Memory B cell (primary cell): ENCODE measurements around the gene SEMA4B.
A peak's percentile ranks its signal among the peaks of the same experiment; 100 is the strongest.
"Not testable (repeated sequence)": the region's sequence is repeated elsewhere in the genome, so short reads cannot be mapped to it uniquely, and the experiment has no call there.

ENCODE experiments used
- ATAC-seq: fragments of 150-1000 bp; cut with Tn5 transposase; 2 replicates; pipeline ENCODE4 v1.10.0; 2021; ENCODE audit warnings: low read depth, mild to moderate bottlenecking, moderate library complexity
- DNase-seq, 2 donors: peaks; one replicate each; pipeline ENCODE4 v3.0.0; 2022; ENCODE audit warnings: low spot score in 2 of 2
- H3K27ac Mint-ChIP-seq: one replicate; pipeline ENCODE4 v1.8.0; 2022; ENCODE audit warnings: mild to moderate bottlenecking, moderate library complexity, mixed read lengths
- H3K27me3 Mint-ChIP-seq: one replicate; pipeline ENCODE4 v1.8.0; 2022; ENCODE audit warnings: mixed read lengths
- H3K36me3 Mint-ChIP-seq: one replicate; pipeline ENCODE4 v1.8.0; 2022; ENCODE audit warnings: mild to moderate bottlenecking, mixed read lengths
- H3K4me1 Mint-ChIP-seq: one replicate; pipeline ENCODE4 v1.8.0; 2022; ENCODE audit warnings: mixed read lengths
- H3K4me3 Mint-ChIP-seq: one replicate; pipeline ENCODE4 v1.8.0; 2022; ENCODE audit warnings: mild to moderate bottlenecking, moderate library complexity, mixed read lengths
- H3K9me3 Mint-ChIP-seq: one replicate; pipeline ENCODE4 v1.8.0; 2022; ENCODE audit warnings: mixed read lengths

Gene SEMA4B, protein sequence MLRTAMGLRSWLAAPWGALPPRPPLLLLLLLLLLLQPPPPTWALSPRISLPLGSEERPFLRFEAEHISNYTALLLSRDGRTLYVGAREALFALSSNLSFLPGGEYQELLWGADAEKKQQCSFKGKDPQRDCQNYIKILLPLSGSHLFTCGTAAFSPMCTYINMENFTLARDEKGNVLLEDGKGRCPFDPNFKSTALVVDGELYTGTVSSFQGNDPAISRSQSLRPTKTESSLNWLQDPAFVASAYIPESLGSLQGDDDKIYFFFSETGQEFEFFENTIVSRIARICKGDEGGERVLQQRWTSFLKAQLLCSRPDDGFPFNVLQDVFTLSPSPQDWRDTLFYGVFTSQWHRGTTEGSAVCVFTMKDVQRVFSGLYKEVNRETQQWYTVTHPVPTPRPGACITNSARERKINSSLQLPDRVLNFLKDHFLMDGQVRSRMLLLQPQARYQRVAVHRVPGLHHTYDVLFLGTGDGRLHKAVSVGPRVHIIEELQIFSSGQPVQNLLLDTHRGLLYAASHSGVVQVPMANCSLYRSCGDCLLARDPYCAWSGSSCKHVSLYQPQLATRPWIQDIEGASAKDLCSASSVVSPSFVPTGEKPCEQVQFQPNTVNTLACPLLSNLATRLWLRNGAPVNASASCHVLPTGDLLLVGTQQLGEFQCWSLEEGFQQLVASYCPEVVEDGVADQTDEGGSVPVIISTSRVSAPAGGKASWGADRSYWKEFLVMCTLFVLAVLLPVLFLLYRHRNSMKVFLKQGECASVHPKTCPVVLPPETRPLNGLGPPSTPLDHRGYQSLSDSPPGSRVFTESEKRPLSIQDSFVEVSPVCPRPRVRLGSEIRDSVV

DNA sequence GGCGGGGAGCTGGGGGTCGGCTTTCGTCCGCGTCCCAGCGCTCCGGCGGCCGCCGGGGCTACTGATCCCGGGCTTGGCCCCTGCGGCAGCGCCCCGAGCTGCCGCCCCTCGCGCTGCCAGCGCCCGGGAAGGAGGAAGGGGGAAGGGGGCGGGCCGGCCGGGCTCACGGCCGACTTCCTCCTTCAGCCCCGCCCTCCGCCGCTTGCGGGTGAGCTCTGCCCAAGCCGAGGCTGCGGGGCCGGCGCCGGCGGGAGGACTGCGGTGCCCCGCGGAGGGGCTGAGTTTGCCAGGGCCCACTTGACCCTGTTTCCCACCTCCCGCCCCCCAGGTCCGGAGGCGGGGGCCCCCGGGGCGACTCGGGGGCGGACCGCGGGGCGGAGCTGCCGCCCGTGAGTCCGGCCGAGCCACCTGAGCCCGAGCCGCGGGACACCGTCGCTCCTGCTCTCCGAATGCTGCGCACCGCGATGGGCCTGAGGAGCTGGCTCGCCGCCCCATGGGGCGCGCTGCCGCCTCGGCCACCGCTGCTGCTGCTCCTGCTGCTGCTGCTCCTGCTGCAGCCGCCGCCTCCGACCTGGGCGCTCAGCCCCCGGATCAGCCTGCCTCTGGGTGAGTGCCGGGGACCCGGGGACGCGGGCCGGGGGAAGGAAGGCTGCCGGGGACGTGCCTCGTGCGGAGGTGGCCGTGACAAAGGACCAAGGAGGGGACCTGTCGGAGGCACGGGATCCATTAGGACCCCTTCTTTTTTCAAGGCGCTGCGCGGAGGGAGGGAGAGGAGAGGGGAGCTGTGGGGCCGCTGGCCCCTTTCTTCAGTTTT is at the start of gene SEMA4B:
Gene SEMA4B, plus strand, starts transcription at position 201 of the 814 bp plus-strand sequence. Its CDS starts 249 bp downstream, at position 450.
- H3K27me3 Mint-ChIP-seq = no peaks in the 10 kb centered on the region
- H3K27ac Mint-ChIP-seq = peak within 1 kb of the TSS; percentile 93
- peak within 1 kb of the TSS; percentile 98 for H3K4me3 Mint-ChIP-seq
- H3K9me3 Mint-ChIP-seq = no peaks in the 10 kb centered on the region
- peaks cover 59% of the 10 kb centered on the region for H3K4me1 Mint-ChIP-seq
- peaks cover 18% of the 10 kb centered on the region for H3K36me3 Mint-ChIP-seq
- peak; percentile 57 to 72 for DNase-seq
- peak; percentile 91 for ATAC-seq

GRCh38 chr15:90151989-90152645 is 49.0 kb upstream of the SEMA4B start:
- DNase-seq = no peak
- no peak for ATAC-seq
- Mint-ChIP-seq H3K4me1 (peaks cover 6% of the 10 kb centered on the region), H3K9me3 (no peaks in the 10 kb centered on the region), H3K27ac (no peak overlapping the region), H3K27me3 (no peaks in the 10 kb centered on the region), H3K36me3 (no peaks in the 10 kb centered on the region), H3K4me3 (no peak overlapping the region)

GRCh38 chr15:90153658-90154057 is 47.5 kb upstream of the SEMA4B start:
- Mint-ChIP-seq H3K9me3 (no peaks in the 10 kb centered on the region), H3K4me3 (no peak overlapping the region), H3K27me3 (no peaks in the 10 kb centered on the region), H3K36me3 (no peaks in the 10 kb centered on the region), H3K4me1 (peaks cover 18% of the 10 kb centered on the region), H3K27ac (no peak overlapping the region)
- DNase-seq (no peak), ATAC-seq (no peak)

- no peak overlapping the region for H3K4me3 Mint-ChIP-seq
- no peaks in the 10 kb centered on the region for H3K36me3 Mint-ChIP-seq
- peaks cover 17% of the 10 kb centered on the region for H3K4me1 Mint-ChIP-seq
- H3K27ac Mint-ChIP-seq = no peak overlapping the region
- H3K27me3 Mint-ChIP-seq = no peaks in the 10 kb centered on the region
- DNase-seq = no peak
- no peak for ATAC-seq
- H3K9me3 Mint-ChIP-seq = no peaks in the 10 kb centered on the region
Observed at GRCh38 chr15:90154246-90154645, 46.9 kb upstream of the SEMA4B start.

GRCh38 chr15:90154861-90155626 is 46.1 kb upstream of the SEMA4B start:
- Mint-ChIP-seq H3K4me3 (no peak overlapping the region), H3K27me3 (no peaks in the 10 kb centered on the region), H3K4me1 (peaks cover 18% of the 10 kb centered on the region), H3K27ac (no peak overlapping the region), H3K9me3 (no peaks in the 10 kb centered on the region), H3K36me3 (no peaks in the 10 kb centered on the region)
- no peak for ATAC-seq
- no peak for DNase-seq

DNA sequence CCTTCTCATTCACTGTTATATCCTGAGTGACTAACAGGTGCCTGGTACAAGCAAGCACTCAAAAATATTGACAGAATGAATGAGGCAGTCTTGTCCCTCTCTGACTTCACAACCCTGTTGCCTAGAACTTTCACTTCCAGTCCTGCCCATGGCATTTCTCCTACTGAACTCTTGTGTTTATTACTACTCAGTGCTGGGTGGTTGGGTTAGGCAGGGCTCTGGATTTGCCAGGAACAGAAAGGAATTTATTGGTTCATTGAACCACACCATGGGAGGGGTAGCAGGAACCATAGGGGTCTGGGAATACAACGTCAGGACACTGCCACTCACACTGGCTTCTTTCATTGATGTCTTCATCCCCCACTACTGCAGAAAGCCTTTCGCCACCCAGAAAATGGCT is 41.9 kb upstream of the SEMA4B start:
- H3K4me3 Mint-ChIP-seq = no peak overlapping the region
- no peaks in the 10 kb centered on the region for H3K27me3 Mint-ChIP-seq
- no peaks in the 10 kb centered on the region for H3K9me3 Mint-ChIP-seq
- no peak for DNase-seq
- ATAC-seq = no peak
- peak overlapping the region; percentile 79 for H3K27ac Mint-ChIP-seq
- H3K36me3 Mint-ChIP-seq = no peaks in the 10 kb centered on the region
- peaks cover 31% of the 10 kb centered on the region for H3K4me1 Mint-ChIP-seq

DNA sequence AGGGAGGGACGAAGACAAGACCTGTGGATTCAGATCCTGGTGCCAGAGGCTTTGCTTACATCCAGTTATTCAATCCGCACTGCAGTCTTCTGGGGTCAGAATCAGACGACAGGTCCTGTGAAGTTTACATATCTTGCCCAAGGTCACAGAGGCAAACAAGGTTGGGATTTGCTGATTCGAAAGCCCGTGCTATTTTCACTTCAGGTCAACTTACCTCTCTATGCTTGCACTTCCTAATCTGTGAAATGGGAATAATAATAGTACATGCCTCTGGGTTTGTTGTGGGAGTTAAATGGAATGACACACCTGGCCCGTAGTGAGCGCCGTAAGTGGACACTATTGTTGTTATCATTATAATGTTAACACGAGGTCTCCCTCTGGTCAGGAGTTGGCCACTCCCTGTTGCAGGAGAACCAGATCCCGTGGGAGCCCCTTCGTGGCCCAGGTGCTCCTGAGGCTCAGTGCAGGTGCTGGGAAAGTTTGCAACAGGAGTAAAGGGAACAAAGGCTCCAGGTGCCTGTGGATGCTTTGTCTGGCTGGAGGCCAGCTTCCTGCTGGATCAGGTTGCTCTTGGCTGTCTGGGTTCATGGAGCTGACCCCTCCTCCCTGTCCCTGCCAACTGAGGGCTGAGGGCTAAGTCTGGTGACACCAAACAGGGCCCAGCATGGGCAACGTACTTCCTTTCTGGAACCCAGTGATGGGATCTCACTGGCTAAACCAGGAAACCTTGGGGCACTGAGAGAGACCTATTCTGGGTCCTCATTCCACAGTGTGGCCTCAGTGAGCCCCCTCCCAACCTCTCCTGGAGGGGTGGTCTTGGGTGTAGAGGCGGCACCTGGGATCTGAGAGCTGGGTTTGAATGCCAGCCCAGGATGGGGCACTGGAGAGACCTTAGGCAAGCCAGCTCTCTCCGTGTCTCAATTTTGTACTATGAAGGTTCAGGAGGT is 40.1 kb upstream of the SEMA4B start:
- Mint-ChIP-seq H3K4me3 (no peak overlapping the region), H3K4me1 (peaks cover 40% of the 10 kb centered on the region), H3K27me3 (no peaks in the 10 kb centered on the region), H3K9me3 (no peaks in the 10 kb centered on the region), H3K36me3 (no peaks in the 10 kb centered on the region), H3K27ac (no peak overlapping the region)
- no peak for ATAC-seq
- DNase-seq = no peak

GRCh38 chr15:90161950-90162361 is 39.2 kb upstream of the SEMA4B start:
- H3K4me3 Mint-ChIP-seq = peak overlapping the region; percentile 37
- peaks cover 39% of the 10 kb centered on the region for H3K4me1 Mint-ChIP-seq
- H3K27ac Mint-ChIP-seq = peak overlapping the region; percentile 67
- H3K9me3 Mint-ChIP-seq = no peaks in the 10 kb centered on the region
- peak; percentile 72 for ATAC-seq
- H3K36me3 Mint-ChIP-seq = no peaks in the 10 kb centered on the region
- DNase-seq = peak in 1 of 2 donors; percentile 34
- H3K27me3 Mint-ChIP-seq = no peaks in the 10 kb centered on the region

- Mint-ChIP-seq H3K4me1 (peaks cover 40% of the 10 kb centered on the region), H3K36me3 (no peaks in the 10 kb centered on the region), H3K9me3 (no peaks in the 10 kb centered on the region), H3K27me3 (no peaks in the 10 kb centered on the region), H3K27ac (peak overlapping the region; percentile 38), H3K4me3 (peak overlapping the region; percentile 46)
- ATAC-seq (no peak), DNase-seq (no peak)
Observed at GRCh38 chr15:90162956-90163355, 38.2 kb upstream of the SEMA4B start.

DNA sequence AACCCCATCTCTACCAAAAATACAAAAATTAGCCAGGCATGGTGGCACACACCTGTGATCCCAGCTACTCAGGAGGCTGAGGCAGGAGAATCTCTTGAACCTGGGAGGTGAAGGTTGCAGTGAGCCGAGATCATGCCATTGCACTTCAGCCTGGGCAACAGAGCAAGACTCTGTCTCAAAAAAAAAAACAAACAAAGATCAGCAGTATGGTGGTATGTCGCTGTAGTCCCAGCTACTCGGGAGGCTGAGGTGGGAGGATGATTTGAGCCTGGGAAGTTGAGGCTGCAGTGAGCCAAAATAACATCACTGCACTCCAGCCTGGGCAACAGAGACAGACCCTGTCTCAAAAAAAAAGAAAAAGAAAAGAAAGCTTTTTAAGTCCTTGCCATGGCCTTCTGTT is 36.9 kb upstream of the SEMA4B start:
- ATAC-seq, H3K36me3 Mint-ChIP-seq, H3K27me3 Mint-ChIP-seq, H3K27ac Mint-ChIP-seq, DNase-seq, H3K4me3 Mint-ChIP-seq, H3K9me3 Mint-ChIP-seq: not testable (repeated sequence)
- peaks cover 34% of the 10 kb centered on the region for H3K4me1 Mint-ChIP-seq

GRCh38 chr15:90165157-90165556 is 36.0 kb upstream of the SEMA4B start:
- Mint-ChIP-seq H3K9me3 (no peaks in the 10 kb centered on the region), H3K27me3 (no peaks in the 10 kb centered on the region), H3K36me3 (no peaks in the 10 kb centered on the region), H3K27ac (no peak overlapping the region), H3K4me1 (peaks cover 33% of the 10 kb centered on the region), H3K4me3 (no peak overlapping the region)
- no peak for DNase-seq
- no peak for ATAC-seq
